NB4 (cell line): Measurements from ENCODE around the gene UNC13B.

Experiments used
- MYC ChIP-seq: IDR thresholded peaks from 2 replicates; pipeline ENCODE4 v1.6.1; 2011; ENCODE audit warnings: low read depth, low read length
- POLR2A ChIP-seq: IDR thresholded peaks from 2 replicates; pipeline ENCODE4 v1.6.1; 2011; ENCODE audit warnings: mild to moderate bottlenecking; ENCODE audit not compliant: insufficient read length; ENCODE audit errors: extremely low read depth
- TF ChIP-seq, protein P1 (sequence below): IDR thresholded peaks from one replicate; pipeline ENCODE4 v1.5.1; 2012; ENCODE audit warnings: low read depth, low read length

GRCh38 chr9:35357826-35358225 lies 196.0 kb downstream of the UNC13B start:
- TF ChIP-seq, protein P1, sequence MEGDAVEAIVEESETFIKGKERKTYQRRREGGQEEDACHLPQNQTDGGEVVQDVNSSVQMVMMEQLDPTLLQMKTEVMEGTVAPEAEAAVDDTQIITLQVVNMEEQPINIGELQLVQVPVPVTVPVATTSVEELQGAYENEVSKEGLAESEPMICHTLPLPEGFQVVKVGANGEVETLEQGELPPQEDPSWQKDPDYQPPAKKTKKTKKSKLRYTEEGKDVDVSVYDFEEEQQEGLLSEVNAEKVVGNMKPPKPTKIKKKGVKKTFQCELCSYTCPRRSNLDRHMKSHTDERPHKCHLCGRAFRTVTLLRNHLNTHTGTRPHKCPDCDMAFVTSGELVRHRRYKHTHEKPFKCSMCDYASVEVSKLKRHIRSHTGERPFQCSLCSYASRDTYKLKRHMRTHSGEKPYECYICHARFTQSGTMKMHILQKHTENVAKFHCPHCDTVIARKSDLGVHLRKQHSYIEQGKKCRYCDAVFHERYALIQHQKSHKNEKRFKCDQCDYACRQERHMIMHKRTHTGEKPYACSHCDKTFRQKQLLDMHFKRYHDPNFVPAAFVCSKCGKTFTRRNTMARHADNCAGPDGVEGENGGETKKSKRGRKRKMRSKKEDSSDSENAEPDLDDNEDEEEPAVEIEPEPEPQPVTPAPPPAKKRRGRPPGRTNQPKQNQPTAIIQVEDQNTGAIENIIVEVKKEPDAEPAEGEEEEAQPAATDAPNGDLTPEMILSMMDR: no peak
- TF ChIP-seq POLR2A (no peak), MYC (no peak)
